K562 (cell line): ENCODE measurements around the gene ANTKMT. TPM values are rescaled to one million over a fixed set of nuclear protein-coding genes. Genes with fewer than 3 reads are reported as not detected.
A peak's percentile ranks its signal among the peaks of the same experiment; 100 is the strongest.

Experiments used
- ATAC-seq: fragments of 200-7000 bp; cut with Tn5 transposase; 3 replicates; pipeline ENCODE4 v1.9.1; 2020; ENCODE audit warnings: moderate library complexity
- BruUV-seq: library from RNA; stranded (reverse); fragments of 400-500 nt; replicated peaks from 2 replicates; lab custom pipeline; 2021; lab: Mats Ljungman, UMichigan
- CTCF ChIA-PET: fragments of 300-600 bp; formaldehyde crosslinking; extraction: SDS; loops from one replicate; lab custom pipeline; 2021; ENCODE audit warnings: low intra/inter-chr PET ratio; lab: Yijun Ruan, JAX
- POLR2A ChIA-PET: fragments of 300-600, 350-650 bp; sonication (Branson Sonifier 250); formaldehyde crosslinking; extraction: SDS; loops from one replicate; lab custom pipeline; 2021; ENCODE audit warnings: antibody characterized with exemption, inconsistent platforms; lab: Yijun Ruan, JAX
- DNase-seq, 4 experiments: peaks; one replicate each; pipeline versions ENCODE4 v3.0.0 to v3.0.0-alpha.2; 2011 to 2018; ENCODE audit warnings: low spot score in 3 of 4, mixed read lengths in 3 of 4; ENCODE audit errors: extremely low read depth in 1 of 4
- FAIRE-seq: peaks from 2 replicates; lab custom pipeline; 2011; peaks lifted over from hg19 to GRCh38; lab: Jason Lieb, UNC
- H2AFZ ChIP-seq: 2 replicates; pipeline ENCODE4 v1.6.0; 2011; ENCODE audit warnings: low read depth, low read length, control low read depth, inconsistent platforms
- H3K27ac ChIP-seq: fragments of 200-600 bp; 3 replicates; pipeline ENCODE4 v1.8.0; 2011; ENCODE audit warnings: low read depth, mild to moderate bottlenecking, control low read depth, inconsistent platforms, low read length, moderate library complexity, mixed read lengths; ENCODE audit errors: extremely low read depth
- H3K27me3 ChIP-seq, 2 experiments: fragments of 300-600 bp in 1 of 2; 2 replicates in 1 of 2; 3 replicates in 1 of 2; pipeline versions ENCODE4 v1.6.0 to v1.8.0; 2011; ENCODE audit warnings: inconsistent platforms in 2 of 2, low read length in 2 of 2, mild to moderate bottlenecking in 1 of 2, mixed read lengths in 1 of 2, moderate library complexity in 1 of 2; ENCODE audit not compliant: control insufficient read depth in 2 of 2, insufficient read depth in 2 of 2
- H3K36me3 ChIP-seq: fragments of 300-600 bp; 3 replicates; pipeline ENCODE4 v1.8.0; 2011; ENCODE audit warnings: mild to moderate bottlenecking, low read length, inconsistent platforms; ENCODE audit not compliant: control insufficient read depth, insufficient read depth
- H3K4me1 ChIP-seq, 2 experiments: fragments of 200-600 bp in 1 of 2; replicated peaks in 1 of 2; 2 replicates in 1 of 2; 3 replicates in 1 of 2; pipeline versions ENCODE4 v1.5.1 to v1.8.0; 2011; ENCODE audit warnings: inconsistent platforms in 2 of 2, low read length in 2 of 2, mild to moderate bottlenecking in 1 of 2, mixed read lengths in 1 of 2, moderate library complexity in 1 of 2; ENCODE audit not compliant: control insufficient read depth in 2 of 2, insufficient read depth in 2 of 2
- H3K4me2 ChIP-seq: 2 replicates; pipeline ENCODE4 v1.6.1; 2011; ENCODE audit warnings: low read length, control low read depth, inconsistent platforms, mixed read lengths; ENCODE audit not compliant: insufficient read depth
- H3K4me3 ChIP-seq: fragments of 200-600 bp; sonication (generic), shearing (Covaris generic); 2 replicates; pipeline ENCODE4 v1.5.1; 2016; ENCODE audit warnings: control low read depth, inconsistent platforms
- H3K79me2 ChIP-seq: fragments of 200-600 bp; 3 replicates; pipeline ENCODE4 v1.8.0; 2011; ENCODE audit warnings: low read length, inconsistent platforms; ENCODE audit not compliant: control insufficient read depth, insufficient read depth
- H3K9ac ChIP-seq, 2 experiments: 2 replicates each; pipeline versions ENCODE4 v1.6.0 to v1.6.1; 2011; ENCODE audit warnings: low read depth in 2 of 2, low read length in 2 of 2, control low read depth in 1 of 2, inconsistent platforms in 1 of 2, mild to moderate bottlenecking in 1 of 2, mixed read lengths in 1 of 2; ENCODE audit not compliant: insufficient read depth in 1 of 2
- H3K9me1 ChIP-seq: one replicate; pipeline ENCODE4 v1.6.0; 2011; ENCODE audit warnings: inconsistent platforms, mild to moderate bottlenecking, low read length, moderate library complexity; ENCODE audit not compliant: control insufficient read depth, insufficient read depth
- H3K9me3 ChIP-seq: replicated peaks from 2 replicates; pipeline ENCODE4 v1.5.1; 2011; ENCODE audit warnings: low read depth, low read length, inconsistent platforms; ENCODE audit not compliant: control insufficient read depth, insufficient read depth
- H4K20me1 ChIP-seq: replicated peaks from 2 replicates; pipeline ENCODE4 v1.6.1; 2011; ENCODE audit warnings: low read length, inconsistent platforms, mixed read lengths; ENCODE audit not compliant: control insufficient read depth, insufficient read depth
- BCOR ChIP-seq: fragments of 450-650 bp; IDR thresholded peaks from 2 replicates; pipeline ENCODE4 v1.6.1; 2016
- CREB1 ChIP-seq, 2 experiments: sonication (generic) in 1 of 2; formaldehyde crosslinking in 1 of 2; IDR thresholded peaks; 2 replicates each; pipeline versions ENCODE4 v1.6.1 to v1.8.0; 2012 to 2022; ENCODE audit warnings: inconsistent platforms in 1 of 2, mild to moderate bottlenecking in 1 of 2, missing genetic modification reagents in 1 of 2, moderate library complexity in 1 of 2
- KDM1A ChIP-seq, 2 experiments: fragments of 450-650 bp; IDR thresholded peaks; 2 replicates each; pipeline ENCODE4 v1.6.1; 2016; ENCODE audit warnings: mild to moderate bottlenecking in 2 of 2
- whole genome bisulfite sequencing: fragments of 100-300 bp; shearing (Covaris generic); methylation state at CpG from one replicate; pipeline ENCODE4 v1.1.6; 2016; ENCODE audit warnings: low coverage, mixed read lengths; ENCODE audit not compliant: insufficient coverage; ENCODE audit errors: missing lambda C conversion rate; 5-methylcytosine and 5-hydroxymethylcytosine counted together
- in situ Hi-C: fragments of 300-500 bp; cut with MboI; formaldehyde crosslinking; loops from 4 replicates; pipeline ENCODE4 v1.15.0; 2018; ENCODE audit warnings: inconsistent platforms, mixed read lengths
- intact Hi-C: fragments of 100-400 bp; cut with micrococcal nuclease; formaldehyde crosslinking; loops from 2 replicates; pipeline ENCODE4 v1.14.2; 2022
- polyA plus RNA-seq, 8 experiments: library from polyadenylated mRNA; depleted of rRNA in 4 of 8; stranded (reverse) in 5 of 8; unstranded in 3 of 8; fragments of >200 nt; fragmentation: Nextera tagmentation in 2 of 8; fragmentation: Illumina TruSeq in 1 of 8; extraction: Ambion mirVana in 2 of 8; extraction: Trizol in 1 of 8; gene quantifications; 2 replicates each; pipeline versions ENCODE4 v1.2.1 to v1.2.3, GENCODE V29; 2011 to 2014; ENCODE audit warnings: inconsistent platforms in 1 of 8, missing spikeins in 1 of 8
- total RNA-seq, 7 experiments: library from RNA; depleted of rRNA in 6 of 7; stranded (reverse); fragments of >200 nt in 6 of 7; fragmentation: Illumina TruSeq in 2 of 7; extraction: Trizol in 2 of 7; gene quantifications; 2 replicates each; pipeline versions ENCODE4 v1.2.1 to v1.2.3, GENCODE V29; 2011 to 2021; ENCODE audit warnings: low replicate concordance in 1 of 7

Gene ANTKMT
- total and polyA plus RNA-seq, 9 of the 15 experiments (the other 6 are each of a cell fraction or from before 2014, with no cell fraction given), result 0.58 to 217 (median 19.1) TPM

DNA sequence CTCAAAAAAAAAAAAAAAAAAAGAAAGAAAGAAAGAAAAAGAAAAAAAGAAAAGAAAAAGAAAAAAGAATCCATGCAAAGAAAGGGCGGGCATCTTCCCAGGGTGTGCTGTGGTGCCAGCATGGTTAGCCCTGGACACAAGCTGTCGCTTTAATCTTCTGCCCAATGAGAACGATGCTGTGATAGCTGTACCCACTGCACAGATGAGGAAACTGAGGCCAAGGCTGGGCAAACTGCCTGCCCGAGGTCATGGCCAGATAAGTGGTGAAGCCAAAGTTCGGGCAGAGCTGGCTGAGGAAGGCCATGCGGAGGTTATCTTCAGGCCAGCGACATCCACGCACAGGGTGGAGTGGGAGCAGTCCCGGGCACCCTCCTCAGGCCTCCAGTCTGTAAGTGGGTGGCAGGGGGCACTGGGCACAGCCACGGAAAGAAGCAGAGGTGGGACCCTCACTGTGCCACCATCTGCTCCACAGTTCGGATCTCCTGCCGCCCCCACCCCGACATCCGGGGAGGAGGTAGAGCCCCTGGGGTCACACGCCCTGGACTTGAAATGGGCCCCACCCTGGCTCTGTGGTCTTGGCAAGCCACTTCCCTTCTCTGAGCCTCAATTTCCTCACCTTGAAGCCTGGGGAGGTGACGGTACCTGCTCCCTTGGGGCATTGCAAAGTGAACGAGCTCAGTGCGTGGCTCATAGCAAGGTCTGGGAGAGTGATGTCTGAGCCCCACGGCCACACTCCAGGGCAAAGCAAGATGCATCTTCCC lies 21.9 kb upstream of the ANTKMT start:
- DNase-seq (no peak), FAIRE-seq (no peak), ATAC-seq (no peak)
- ChIA-PET POLR2A (no interaction called here), CTCF (no interaction called here)
- peaks cover 15 to 56% of the 10 kb centered on the region in 2 experiments; a peak in 4 of 5 replicates for H3K27me3 ChIP-seq
- no peak overlapping the region for H3K4me2 ChIP-seq
- no peak overlapping the region for H2AFZ ChIP-seq
- peaks cover 7 to 61% of the 10 kb centered on the region in 2 experiments for H3K4me1 ChIP-seq
- no peak overlapping the region for H3K27ac ChIP-seq
- no TSS peak for BruUV-seq
- intact Hi-C loops (no loop called here), in situ Hi-C loops (no loop called here)
- H3K79me2 ChIP-seq, result no peaks in the 10 kb centered on the region
- no peak overlapping the region for H3K9ac ChIP-seq
- peak; percentile 84 for TF ChIP-seq BCOR
- peak; percentile 58 to 65; a peak in 3 of 4 replicates for TF ChIP-seq KDM1A (IDR thresholded peaks at IDR 0.05)
- TF ChIP-seq CREB1 (IDR thresholded peaks at IDR 0.05), result no peak
- TF ChIP-seq CREB1 (CRISPR knock-in tag; IDR thresholded peaks at IDR 0.05), result no peak
- H3K9me3 ChIP-seq, result no peaks in the 10 kb centered on the region
- peaks cover 25% of the 10 kb centered on the region for H4K20me1 ChIP-seq
- H3K9me1 ChIP-seq, result peaks cover 6% of the 10 kb centered on the region
- H3K36me3 ChIP-seq, result no peaks in the 10 kb centered on the region
- 6% methylated on average over 14 of the region's 19 CpGs for WGBS
- no peak overlapping the region for H3K4me3 ChIP-seq
